Muscle layer of colon (tissue), 2 donors: ENCODE measurements around the gene CRACR2A.

ENCODE experiments used
- H3K27ac ChIP-seq: one replicate; pipeline ENCODE4 v1.7.0; 2013; ENCODE audit warnings: low read depth, mild to moderate bottlenecking, low read length, moderate library complexity
- H3K27me3 ChIP-seq, 2 donors: one replicate each; pipeline ENCODE4 v1.7.0; 2013; ENCODE audit warnings: low read length in 2 of 2, mild to moderate bottlenecking in 2 of 2; ENCODE audit not compliant: insufficient read depth in 2 of 2, control insufficient read depth in 1 of 2
- H3K36me3 ChIP-seq: one replicate; pipeline ENCODE4 v1.7.0; 2013; ENCODE audit warnings: mild to moderate bottlenecking, low read length; ENCODE audit not compliant: insufficient read depth
- H3K4me1 ChIP-seq: one replicate; pipeline ENCODE4 v1.7.0; 2013; ENCODE audit warnings: mild to moderate bottlenecking, low read length; ENCODE audit not compliant: insufficient read depth
- H3K4me3 ChIP-seq, 2 donors: one replicate each; pipeline ENCODE4 v1.7.0; 2013; ENCODE audit warnings: low read length in 2 of 2, low read depth in 1 of 2, mild to moderate bottlenecking in 1 of 2, moderate library complexity in 1 of 2
- H3K9ac ChIP-seq: one replicate; pipeline ENCODE4 v1.7.0; 2013; ENCODE audit warnings: low read length
- H3K9me3 ChIP-seq: one replicate; pipeline ENCODE4 v1.7.0; 2013; ENCODE audit warnings: mild to moderate bottlenecking, low read length
- donor health status: abdominal sarcoma.
- donor health status: Adenocarcinoma of cecum.

Gene CRACR2A

GRCh38 chr12:3595721-3596120, 157.2 kb downstream of the CRACR2A start:
- no peak overlapping the region for H3K4me3 ChIP-seq
- H3K27ac ChIP-seq, result no peak overlapping the region
- H3K9me3 ChIP-seq, result no peaks in the 10 kb centered on the region
- H3K9ac ChIP-seq, result no peak overlapping the region
- no peaks in the 10 kb centered on the region for H3K27me3 ChIP-seq
- peaks cover 20% of the 10 kb centered on the region for H3K4me1 ChIP-seq
- H3K36me3 ChIP-seq, result no peaks in the 10 kb centered on the region

GRCh38 chr12:3594966-3595365, 157.9 kb downstream of the CRACR2A start:
- Histone ChIP-seq H3K36me3 (no peaks in the 10 kb centered on the region), H3K27ac (no peak overlapping the region), H3K9ac (no peak overlapping the region), H3K4me1 (peaks cover 17% of the 10 kb centered on the region), H3K9me3 (no peaks in the 10 kb centered on the region), H3K27me3 (no peaks in the 10 kb centered on the region), H3K4me3 (no peak overlapping the region)

GRCh38 chr12:3593906-3594483, 158.9 kb downstream of the CRACR2A start:
- no peak overlapping the region for H3K27ac ChIP-seq
- no peaks in the 10 kb centered on the region for H3K27me3 ChIP-seq
- H3K9ac ChIP-seq, result no peak overlapping the region
- H3K4me3 ChIP-seq, result no peak overlapping the region
- H3K4me1 ChIP-seq, result peaks cover 8% of the 10 kb centered on the region
- no peaks in the 10 kb centered on the region for H3K36me3 ChIP-seq
- no peaks in the 10 kb centered on the region for H3K9me3 ChIP-seq

- no peaks in the 10 kb centered on the region for H3K36me3 ChIP-seq
- H3K27me3 ChIP-seq, result no peaks in the 10 kb centered on the region
- H3K27ac ChIP-seq, result no peak overlapping the region
- no peaks in the 10 kb centered on the region for H3K9me3 ChIP-seq
- no peaks in the 10 kb centered on the region for H3K4me1 ChIP-seq
- H3K9ac ChIP-seq, result no peak overlapping the region
- H3K4me3 ChIP-seq, result no peak overlapping the region
Observed at GRCh38 chr12:3592856-3593625, 159.9 kb downstream of the CRACR2A start.

- Histone ChIP-seq H3K9ac (no peak overlapping the region), H3K27me3 (no peaks in the 10 kb centered on the region), H3K4me3 (no peak overlapping the region), H3K9me3 (no peaks in the 10 kb centered on the region), H3K4me1 (no peaks in the 10 kb centered on the region), H3K36me3 (no peaks in the 10 kb centered on the region), H3K27ac (no peak overlapping the region)
Observed at GRCh38 chr12:3589745-3590144, 163.2 kb downstream of the CRACR2A start.

GRCh38 chr12:3587402-3588013, 165.4 kb downstream of the CRACR2A start:
- H3K27ac ChIP-seq, result no peak overlapping the region
- no peaks in the 10 kb centered on the region for H3K9me3 ChIP-seq
- H3K9ac ChIP-seq, result no peak overlapping the region
- no peak overlapping the region for H3K4me3 ChIP-seq
- H3K27me3 ChIP-seq, result no peaks in the 10 kb centered on the region
- H3K4me1 ChIP-seq, result no peaks in the 10 kb centered on the region
- no peaks in the 10 kb centered on the region for H3K36me3 ChIP-seq

GRCh38 chr12:3583656-3584334, 169.1 kb downstream of the CRACR2A start:
- H3K4me3 ChIP-seq, result no peak overlapping the region
- no peaks in the 10 kb centered on the region for H3K9me3 ChIP-seq
- no peaks in the 10 kb centered on the region for H3K36me3 ChIP-seq
- H3K9ac ChIP-seq, result no peak overlapping the region
- no peak overlapping the region for H3K27ac ChIP-seq
- H3K4me1 ChIP-seq, result no peaks in the 10 kb centered on the region
- H3K27me3 ChIP-seq, result no peaks in the 10 kb centered on the region

GRCh38 chr12:3580094-3580749, 172.7 kb downstream of the CRACR2A start:
- H3K27ac ChIP-seq, result no peak overlapping the region
- no peaks in the 10 kb centered on the region for H3K9me3 ChIP-seq
- H3K9ac ChIP-seq, result no peak overlapping the region
- H3K4me1 ChIP-seq, result no peaks in the 10 kb centered on the region
- no peak overlapping the region for H3K4me3 ChIP-seq
- H3K36me3 ChIP-seq, result no peaks in the 10 kb centered on the region
- no peaks in the 10 kb centered on the region for H3K27me3 ChIP-seq

GRCh38 chr12:3579446-3580093, 173.3 kb downstream of the CRACR2A start:
- Histone ChIP-seq H3K9me3 (no peaks in the 10 kb centered on the region), H3K4me3 (no peak overlapping the region), H3K4me1 (no peaks in the 10 kb centered on the region), H3K36me3 (no peaks in the 10 kb centered on the region), H3K9ac (no peak overlapping the region), H3K27ac (no peak overlapping the region), H3K27me3 (no peaks in the 10 kb centered on the region)

GRCh38 chr12:3578557-3578956, 174.4 kb downstream of the CRACR2A start:
- Histone ChIP-seq H3K4me3 (no peak overlapping the region), H3K9me3 (no peaks in the 10 kb centered on the region), H3K27me3 (no peaks in the 10 kb centered on the region), H3K27ac (no peak overlapping the region), H3K9ac (no peak overlapping the region), H3K36me3 (no peaks in the 10 kb centered on the region), H3K4me1 (no peaks in the 10 kb centered on the region)

GRCh38 chr12:3576891-3577290, 176.0 kb downstream of the CRACR2A start:
- Histone ChIP-seq H3K4me3 (no peak overlapping the region), H3K36me3 (no peaks in the 10 kb centered on the region), H3K9me3 (no peaks in the 10 kb centered on the region), H3K27ac (no peak overlapping the region), H3K27me3 (no peaks in the 10 kb centered on the region), H3K9ac (no peak overlapping the region), H3K4me1 (no peaks in the 10 kb centered on the region)
